GM21423 (cell line): Measurements from ENCODE around the gene CLSTN3.
"Not testable (repeated sequence)": the region's sequence is repeated elsewhere in the genome, so short reads cannot be mapped to it uniquely, and the experiment has no call there.

ENCODE experiments used
- ATAC-seq: cut with Tn5 transposase; IDR thresholded peaks from one replicate; pipeline ENCODE4 v1.9.1; 2021; ENCODE audit warnings: mild to moderate bottlenecking, moderate library complexity; ENCODE audit not compliant: unreplicated experiment

The CLSTN3 gene

DNA sequence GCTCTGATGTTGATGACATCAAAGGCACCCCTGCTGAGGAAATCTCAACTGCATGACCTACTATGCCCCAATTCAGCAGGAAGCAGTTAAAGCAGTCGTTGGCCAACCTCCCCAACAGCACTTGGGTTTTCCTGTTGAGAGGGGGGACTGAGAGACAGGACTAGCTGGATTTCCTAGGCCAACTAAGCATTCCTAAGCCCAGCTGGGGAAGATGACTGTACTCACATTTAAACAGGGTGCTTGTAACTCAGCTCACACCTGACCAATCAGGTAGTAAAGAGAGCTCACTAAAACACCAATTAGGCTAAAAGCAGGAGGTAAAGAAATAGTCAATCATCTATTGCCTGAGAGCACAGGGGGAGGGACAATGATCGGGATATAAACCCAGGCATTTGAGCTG is 55.9 kb downstream of the CLSTN3 start:
- ATAC-seq: not testable (repeated sequence)

GRCh38 chr12:7188562-7189397 is 58.6 kb downstream of the CLSTN3 start:
- peak; percentile 28 for ATAC-seq

DNA sequence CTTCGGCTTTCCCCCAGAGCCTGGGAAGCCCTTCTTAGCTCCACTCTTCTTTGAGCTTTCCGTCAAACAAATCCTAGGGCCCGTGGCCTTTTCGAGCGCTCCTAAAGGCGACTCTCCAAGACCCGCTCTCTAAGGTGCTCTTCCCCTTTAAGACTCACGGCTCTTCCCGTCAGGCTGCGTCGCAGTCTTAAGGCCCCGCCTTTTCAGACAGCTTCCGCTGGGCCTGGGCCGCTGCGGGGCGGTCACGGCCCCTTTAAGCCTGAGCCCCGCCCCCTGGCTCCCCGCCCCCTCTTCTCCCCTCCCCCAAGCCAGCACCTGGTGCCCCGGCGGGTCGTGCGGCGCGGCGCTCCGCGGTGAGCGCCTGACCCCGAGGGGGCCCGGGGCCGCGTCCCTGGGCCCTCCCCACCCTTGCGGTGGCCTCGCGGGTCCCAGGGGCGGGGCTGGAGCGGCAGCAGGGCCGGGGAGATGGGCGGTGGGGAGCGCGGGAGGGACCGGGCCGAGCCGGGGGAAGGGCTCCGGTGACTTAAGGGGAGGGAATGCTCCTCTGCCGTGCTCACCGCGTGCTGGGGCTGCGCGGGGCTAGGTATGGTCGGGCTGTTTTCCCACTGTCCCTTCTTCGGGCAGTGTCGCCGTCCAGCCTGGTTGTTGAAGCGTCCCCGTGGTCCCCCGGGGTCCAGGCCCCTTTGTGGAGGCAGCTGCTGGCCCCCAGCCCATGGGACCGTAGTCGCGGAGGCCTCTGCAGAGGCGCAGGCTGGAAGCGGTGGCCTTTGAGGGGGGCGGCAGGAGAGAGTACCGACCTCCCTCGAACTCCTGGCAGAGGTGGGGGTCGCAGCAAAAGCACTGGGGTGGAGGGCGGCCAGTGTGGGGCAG is 59.5 kb downstream of the CLSTN3 start, which contains the start of gene PEX5:
TSS of gene PEX5 (plus strand) at position 289 of the 870 bp plus-strand sequence. CDS start 692 bp downstream, outside the sequence.
- peak; percentile 95 for ATAC-seq

GRCh38 chr12:7190268-7191055 is 60.3 kb downstream of the CLSTN3 start:
- no peak for ATAC-seq

GRCh38 chr12:7193674-7194073 is 63.5 kb downstream of the CLSTN3 start:
- no peak for ATAC-seq

DNA sequence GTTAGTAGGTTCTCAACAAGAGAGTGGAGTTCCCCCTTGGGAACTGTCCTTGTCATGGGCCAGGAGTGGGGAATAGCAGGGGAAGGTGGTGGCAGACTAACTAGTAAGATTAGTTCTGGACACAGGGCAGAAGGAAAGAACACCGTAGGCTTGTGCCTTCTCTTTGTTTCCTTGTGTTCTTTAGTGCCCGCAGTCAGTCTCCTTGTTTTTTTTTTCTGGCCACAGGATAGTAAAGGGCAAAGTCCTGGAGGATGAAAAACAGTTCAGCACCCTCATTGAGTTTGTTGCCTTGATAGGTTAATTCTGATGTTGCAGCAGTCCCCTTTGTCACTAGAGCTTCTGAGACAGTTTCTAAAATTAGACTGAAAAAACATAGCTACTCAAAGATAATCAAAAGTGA is 67.7 kb downstream of the CLSTN3 start:
- ATAC-seq: no peak

GRCh38 chr12:7203109-7203508 is 72.9 kb downstream of the CLSTN3 start:
- ATAC-seq: no peak

- no peak for ATAC-seq
Measured at GRCh38 chr12:7205091-7205490, 74.9 kb downstream of the CLSTN3 start.

- ATAC-seq: no peak
Measured at GRCh38 chr12:7206691-7207090, 76.5 kb downstream of the CLSTN3 start.

- ATAC-seq: no peak
Measured at GRCh38 chr12:7207866-7208625, 77.9 kb downstream of the CLSTN3 start.
